GM21528 (cell line): ENCODE results near the gene SSBP2.
"Not testable (repeated sequence)": the region's sequence is repeated elsewhere in the genome, so short reads cannot be mapped to it uniquely, and the experiment has no call there.

Experiments
- ATAC-seq: cut with Tn5 transposase; IDR thresholded peaks from one replicate; pipeline ENCODE4 v1.9.1; 2021; ENCODE audit warnings: mild to moderate bottlenecking, moderate library complexity; ENCODE audit not compliant: unreplicated experiment, low FRiP score

The SSBP2 gene

GRCh38 chr5:81607693-81608092, 143.2 kb downstream of the SSBP2 start:
- ATAC-seq: no peak

- no peak for ATAC-seq
These were observed 144.7 kb downstream of the SSBP2 start for GRCh38 chr5:81606150-81606549.

GRCh38 chr5:81605299-81605698, 145.6 kb downstream of the SSBP2 start:
- ATAC-seq: no peak

GRCh38 chr5:81604193-81604592, 146.7 kb downstream of the SSBP2 start:
- no peak for ATAC-seq

- no peak for ATAC-seq
These were observed 149.0 kb downstream of the SSBP2 start for GRCh38 chr5:81601919-81602318.

GRCh38 chr5:81592085-81592484, 158.8 kb downstream of the SSBP2 start:
- not testable (repeated sequence) for ATAC-seq

GRCh38 chr5:81590498-81591384, 160.2 kb downstream of the SSBP2 start:
- no peak for ATAC-seq

- ATAC-seq: no peak
These were observed 171.5 kb downstream of the SSBP2 start for GRCh38 chr5:81579262-81579924.

GRCh38 chr5:81577091-81577490, 173.8 kb downstream of the SSBP2 start:
- no peak for ATAC-seq

GRCh38 chr5:81575924-81576323, 175.0 kb downstream of the SSBP2 start:
- no peak for ATAC-seq

- ATAC-seq: no peak
These were observed 178.7 kb downstream of the SSBP2 start for GRCh38 chr5:81572201-81572600.

GRCh38 chr5:81558188-81558587, 192.7 kb downstream of the SSBP2 start:
- no peak for ATAC-seq

GRCh38 chr5:81556809-81557208, 194.1 kb downstream of the SSBP2 start:
- no peak for ATAC-seq

- no peak for ATAC-seq
These were observed 195.0 kb downstream of the SSBP2 start for GRCh38 chr5:81555865-81556264.

- ATAC-seq: no peak
These were observed 196.2 kb downstream of the SSBP2 start for GRCh38 chr5:81554647-81555046.

- ATAC-seq: no peak
These were observed 197.2 kb downstream of the SSBP2 start for GRCh38 chr5:81553567-81554212.

GRCh38 chr5:81552852-81553566, 197.9 kb downstream of the SSBP2 start:
- no peak for ATAC-seq

GRCh38 chr5:81549123-81549522, 201.8 kb downstream of the SSBP2 start:
- ATAC-seq: no peak

GRCh38 chr5:81547001-81547400, 203.9 kb downstream of the SSBP2 start:
- no peak for ATAC-seq

GRCh38 chr5:81545911-81546310, 205.0 kb downstream of the SSBP2 start:
- no peak for ATAC-seq
